Activated naive CD8-positive, alpha-beta T cell treated with anti-CD3 and anti-CD28 coated beads for 36 hours (primary cell): ENCODE measurements around the gene CCDC33. TPM values are rescaled to one million over a fixed set of nuclear protein-coding genes. Genes with fewer than 3 reads are reported as not detected.

Experiments
- DNase-seq: peaks from one replicate; pipeline ENCODE4 v3.0.0; 2021
- H3K27ac Mint-ChIP-seq: one replicate; pipeline ENCODE4 v1.8.0; 2022; ENCODE audit warnings: mild to moderate bottlenecking, moderate library complexity, mixed read lengths
- H3K27me3 Mint-ChIP-seq: one replicate; pipeline ENCODE4 v1.8.0; 2022; ENCODE audit warnings: mild to moderate bottlenecking, mixed read lengths
- H3K36me3 Mint-ChIP-seq: one replicate; pipeline ENCODE4 v1.8.0; 2021; ENCODE audit warnings: mild to moderate bottlenecking, mixed read lengths
- H3K4me1 Mint-ChIP-seq: one replicate; pipeline ENCODE4 v1.8.0; 2021; ENCODE audit warnings: mixed read lengths
- H3K4me3 Mint-ChIP-seq: one replicate; pipeline ENCODE4 v1.8.0; 2022; ENCODE audit warnings: mild to moderate bottlenecking, moderate library complexity, mixed read lengths
- H3K9me3 Mint-ChIP-seq: one replicate; pipeline ENCODE4 v1.8.0; 2022; ENCODE audit warnings: mixed read lengths
- total RNA-seq, 2 experiments: library from RNA; stranded (reverse); gene quantifications; one replicate each; pipeline ENCODE4 v1.2.3, GENCODE V29; 2021

CCDC33 gene
- total RNA-seq, 2 experiments from 2014 or later = 0.20 TPM; not detected in 1

- Mint-ChIP-seq H3K9me3 (no peaks in the 10 kb centered on the region), H3K36me3 (no peaks in the 10 kb centered on the region), H3K4me1 (no peaks in the 10 kb centered on the region), H3K27ac (no peak overlapping the region), H3K4me3 (no peak overlapping the region), H3K27me3 (no peaks in the 10 kb centered on the region)
- no peak for DNase-seq
Observed at GRCh38 chr15:74203914-74204431, 32.2 kb upstream of the CCDC33 start.

GRCh38 chr15:74205582-74205947, 30.6 kb upstream of the CCDC33 start:
- Mint-ChIP-seq H3K27ac (no peak overlapping the region), H3K4me3 (no peak overlapping the region), H3K4me1 (no peaks in the 10 kb centered on the region), H3K27me3 (no peaks in the 10 kb centered on the region), H3K36me3 (no peaks in the 10 kb centered on the region), H3K9me3 (no peaks in the 10 kb centered on the region)
- no peak for DNase-seq

DNA sequence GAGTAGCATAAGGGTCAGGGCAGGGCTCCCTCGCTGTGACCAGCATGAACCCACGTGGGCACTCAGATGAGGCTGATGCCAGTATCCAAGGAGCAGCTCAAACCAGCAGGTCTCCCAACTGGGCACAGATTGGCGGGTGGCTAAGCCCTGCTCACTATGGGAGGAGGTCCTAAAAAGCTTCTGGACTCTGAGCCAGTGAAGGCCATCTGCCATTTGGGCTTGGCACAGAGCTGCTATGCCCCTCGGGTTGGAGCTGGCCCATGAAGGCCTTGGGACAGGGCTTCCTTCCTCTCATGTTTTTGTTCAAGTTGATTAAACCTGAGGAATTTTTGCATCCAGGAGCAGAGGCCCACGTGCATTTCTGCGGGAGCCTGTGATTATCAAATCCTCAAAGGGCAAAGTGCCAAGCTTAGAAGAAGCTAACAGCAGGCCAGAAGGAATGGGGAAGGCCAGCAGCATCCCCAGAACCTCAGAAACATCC, 29.3 kb upstream of the CCDC33 start:
- DNase-seq = no peak
- no peaks in the 10 kb centered on the region for H3K4me1 Mint-ChIP-seq
- H3K36me3 Mint-ChIP-seq = no peaks in the 10 kb centered on the region
- H3K4me3 Mint-ChIP-seq = no peak overlapping the region
- H3K27me3 Mint-ChIP-seq = no peaks in the 10 kb centered on the region
- H3K27ac Mint-ChIP-seq = no peak overlapping the region
- H3K9me3 Mint-ChIP-seq = no peaks in the 10 kb centered on the region

DNA sequence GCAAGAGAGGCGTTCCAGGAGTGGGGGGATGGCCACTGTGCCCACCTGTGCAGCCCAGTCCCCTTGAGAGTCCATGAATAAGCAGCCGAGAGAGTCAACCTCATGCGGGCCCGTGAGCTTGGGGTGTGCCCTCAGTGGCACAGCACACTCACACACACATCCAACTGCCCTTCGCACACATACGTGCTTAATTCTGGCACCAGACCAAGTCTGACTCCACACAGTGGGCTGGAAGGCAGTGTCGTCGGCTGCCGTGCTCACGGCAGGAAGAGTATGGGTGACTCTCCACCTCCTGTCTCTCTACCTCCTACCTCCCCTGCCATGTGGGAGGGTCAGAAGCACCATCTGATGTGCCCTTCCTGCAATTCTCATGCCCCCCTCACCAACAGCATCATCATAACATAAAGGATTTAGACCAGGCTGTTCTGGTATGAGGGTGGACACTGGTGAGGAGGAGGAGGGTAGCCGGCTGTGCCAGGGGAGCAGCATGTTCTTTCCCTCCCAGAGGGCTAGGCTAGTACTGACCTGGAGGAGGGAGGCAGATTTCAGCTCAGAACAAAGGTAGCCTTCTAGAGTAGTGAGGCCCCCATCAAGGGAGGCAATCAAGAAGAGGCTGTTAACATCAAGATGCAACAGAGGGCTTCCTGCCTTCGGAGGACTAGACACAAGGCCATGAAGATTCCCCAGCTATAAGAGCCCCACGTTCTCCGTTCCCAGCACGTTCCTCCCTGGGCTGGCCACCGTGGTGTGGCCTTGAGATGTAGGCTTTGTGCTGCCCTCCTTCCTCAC, 28.3 kb upstream of the CCDC33 start:
- H3K27ac Mint-ChIP-seq = no peak overlapping the region
- no peak for DNase-seq
- H3K4me1 Mint-ChIP-seq = no peaks in the 10 kb centered on the region
- no peaks in the 10 kb centered on the region for H3K27me3 Mint-ChIP-seq
- no peak overlapping the region for H3K4me3 Mint-ChIP-seq
- no peaks in the 10 kb centered on the region for H3K9me3 Mint-ChIP-seq
- H3K36me3 Mint-ChIP-seq = no peaks in the 10 kb centered on the region

DNA sequence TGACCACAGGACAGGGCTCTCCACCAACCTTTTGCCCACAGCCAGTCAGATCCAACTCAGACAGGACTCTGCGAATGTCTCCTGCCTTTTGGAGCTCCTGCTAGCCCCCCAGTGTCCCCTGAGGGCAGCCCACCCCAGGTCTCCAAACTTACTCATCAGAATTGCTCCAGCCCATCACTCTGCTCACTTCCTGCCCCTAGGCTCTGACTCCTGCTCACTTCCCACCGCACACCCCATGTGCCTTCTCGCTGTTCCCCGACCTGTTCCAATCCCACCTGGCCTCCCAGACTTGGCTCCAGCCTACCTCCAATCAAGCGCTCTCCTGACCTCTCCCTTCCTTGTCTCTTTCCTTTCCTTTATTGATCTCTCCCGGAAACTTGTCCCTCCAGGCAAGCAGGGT, 27.6 kb upstream of the CCDC33 start:
- H3K27ac Mint-ChIP-seq = no peak overlapping the region
- no peak for DNase-seq
- no peaks in the 10 kb centered on the region for H3K27me3 Mint-ChIP-seq
- no peaks in the 10 kb centered on the region for H3K36me3 Mint-ChIP-seq
- H3K4me3 Mint-ChIP-seq = no peak overlapping the region
- H3K9me3 Mint-ChIP-seq = no peaks in the 10 kb centered on the region
- no peaks in the 10 kb centered on the region for H3K4me1 Mint-ChIP-seq

DNA sequence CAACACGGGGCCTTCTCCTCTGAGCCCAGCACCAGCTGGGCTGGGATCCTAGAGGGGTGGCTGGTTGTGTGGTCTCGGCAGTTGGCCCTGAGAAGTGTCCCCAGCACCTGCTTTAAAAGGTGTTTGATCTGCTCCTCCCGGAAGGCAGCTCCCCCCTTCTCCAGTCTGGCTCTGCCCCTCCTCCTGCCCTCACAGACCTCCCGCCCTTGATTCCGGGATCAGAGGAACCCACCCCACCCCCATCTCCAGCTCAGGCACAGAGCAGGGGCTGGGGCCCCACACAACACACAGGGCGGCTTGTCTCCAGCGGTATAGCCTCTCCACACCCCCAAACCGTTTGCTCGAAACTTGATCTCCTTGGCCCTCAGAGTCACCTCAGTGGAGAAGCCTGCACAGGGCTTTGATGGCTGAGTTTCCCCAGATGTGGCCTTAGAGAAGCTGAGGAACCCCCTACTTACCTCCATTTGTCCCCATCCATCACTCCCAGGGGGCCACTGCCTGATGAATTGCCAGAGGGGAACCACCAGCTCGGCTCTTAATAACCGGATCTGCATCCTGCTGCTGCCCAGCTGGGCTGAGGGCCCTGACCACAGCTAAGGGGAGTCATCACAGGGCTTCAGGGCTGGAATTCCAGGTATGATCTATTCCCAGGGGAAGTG, 27.1 kb upstream of the CCDC33 start:
- Mint-ChIP-seq H3K9me3 (no peaks in the 10 kb centered on the region), H3K27ac (no peak overlapping the region), H3K36me3 (no peaks in the 10 kb centered on the region), H3K4me3 (no peak overlapping the region), H3K4me1 (no peaks in the 10 kb centered on the region), H3K27me3 (no peaks in the 10 kb centered on the region)
- no peak for DNase-seq

DNA sequence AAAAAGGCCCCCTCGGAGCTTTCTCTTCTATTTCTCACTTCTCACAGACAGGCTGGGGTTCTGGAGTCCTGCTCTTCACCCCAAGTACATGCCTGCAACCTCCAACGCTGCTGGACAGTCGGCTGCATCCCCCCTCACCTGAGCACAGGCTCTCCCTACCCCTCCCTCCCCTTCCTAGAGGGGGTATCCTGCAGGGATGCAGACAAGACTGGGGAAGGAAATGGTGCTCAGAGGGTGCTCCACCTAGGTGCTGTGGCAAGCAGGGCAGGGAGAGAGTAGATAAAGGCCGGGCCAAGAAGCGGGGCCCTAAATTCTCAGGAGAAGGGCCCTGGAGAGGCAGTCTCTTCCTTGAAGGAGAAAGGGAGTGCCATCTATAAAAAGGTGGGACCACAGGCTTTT, 26.6 kb upstream of the CCDC33 start:
- DNase-seq = no peak
- Mint-ChIP-seq H3K9me3 (no peaks in the 10 kb centered on the region), H3K4me3 (no peak overlapping the region), H3K4me1 (no peaks in the 10 kb centered on the region), H3K27ac (no peak overlapping the region), H3K27me3 (no peaks in the 10 kb centered on the region), H3K36me3 (no peaks in the 10 kb centered on the region)

DNA sequence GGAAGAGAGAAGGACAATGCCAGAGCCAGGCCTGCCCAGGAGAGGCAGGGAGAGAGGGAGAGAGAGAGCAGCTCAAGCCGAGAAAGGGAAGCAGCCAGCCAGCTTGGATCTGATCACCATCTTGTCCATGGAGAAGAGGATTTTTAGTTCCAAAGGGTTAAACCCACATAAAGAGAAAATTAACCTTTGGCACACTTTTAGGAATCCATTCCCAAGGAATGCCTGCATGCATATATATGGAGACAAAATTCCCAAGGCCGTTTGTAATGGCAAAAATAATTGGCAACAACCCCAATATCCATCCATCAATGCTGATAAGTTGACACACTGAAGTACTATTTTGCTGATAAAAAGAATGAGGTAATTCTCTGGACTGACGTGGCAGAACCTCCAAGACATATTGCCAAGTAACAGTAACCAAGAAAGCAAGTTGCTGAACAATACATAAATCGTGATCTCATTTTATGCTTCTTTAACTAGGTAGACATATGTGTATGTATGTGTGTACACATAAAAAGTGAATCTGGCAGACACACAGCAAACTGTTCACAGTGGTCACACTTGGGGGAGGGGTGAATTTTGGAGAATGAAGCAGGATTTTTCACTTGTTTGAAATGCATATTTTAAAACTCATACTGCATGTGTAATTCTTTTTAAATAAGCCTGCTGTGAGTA, 26.0 kb upstream of the CCDC33 start:
- DNase-seq = no peak
- Mint-ChIP-seq H3K27me3 (no peaks in the 10 kb centered on the region), H3K4me1 (no peaks in the 10 kb centered on the region), H3K27ac (no peak overlapping the region), H3K36me3 (no peaks in the 10 kb centered on the region), H3K4me3 (no peak overlapping the region), H3K9me3 (no peaks in the 10 kb centered on the region)

GRCh38 chr15:74210729-74211128, 25.4 kb upstream of the CCDC33 start:
- no peak overlapping the region for H3K4me3 Mint-ChIP-seq

GRCh38 chr15:74211656-74212055, 24.5 kb upstream of the CCDC33 start:
- Mint-ChIP-seq H3K9me3 (no peaks in the 10 kb centered on the region), H3K36me3 (no peaks in the 10 kb centered on the region), H3K27me3 (no peaks in the 10 kb centered on the region), H3K4me3 (no peak overlapping the region), H3K4me1 (no peaks in the 10 kb centered on the region), H3K27ac (no peak overlapping the region)
- DNase-seq = no peak

More at GRCh38 chr15:74210729-74211128, 25.4 kb upstream of the CCDC33 start:
- H3K36me3 Mint-ChIP-seq = no peaks in the 10 kb centered on the region
- H3K27ac Mint-ChIP-seq = no peak overlapping the region
- H3K4me1 Mint-ChIP-seq = no peaks in the 10 kb centered on the region
- H3K27me3 Mint-ChIP-seq = no peaks in the 10 kb centered on the region
- no peaks in the 10 kb centered on the region for H3K9me3 Mint-ChIP-seq
- DNase-seq = no peak

GRCh38 chr15:74212494-74212893, 23.6 kb upstream of the CCDC33 start:
- H3K27ac Mint-ChIP-seq = no peak overlapping the region
- no peak overlapping the region for H3K4me3 Mint-ChIP-seq
- no peak for DNase-seq
- no peaks in the 10 kb centered on the region for H3K4me1 Mint-ChIP-seq
- H3K36me3 Mint-ChIP-seq = no peaks in the 10 kb centered on the region
- H3K9me3 Mint-ChIP-seq = no peaks in the 10 kb centered on the region
- H3K27me3 Mint-ChIP-seq = no peaks in the 10 kb centered on the region

DNA sequence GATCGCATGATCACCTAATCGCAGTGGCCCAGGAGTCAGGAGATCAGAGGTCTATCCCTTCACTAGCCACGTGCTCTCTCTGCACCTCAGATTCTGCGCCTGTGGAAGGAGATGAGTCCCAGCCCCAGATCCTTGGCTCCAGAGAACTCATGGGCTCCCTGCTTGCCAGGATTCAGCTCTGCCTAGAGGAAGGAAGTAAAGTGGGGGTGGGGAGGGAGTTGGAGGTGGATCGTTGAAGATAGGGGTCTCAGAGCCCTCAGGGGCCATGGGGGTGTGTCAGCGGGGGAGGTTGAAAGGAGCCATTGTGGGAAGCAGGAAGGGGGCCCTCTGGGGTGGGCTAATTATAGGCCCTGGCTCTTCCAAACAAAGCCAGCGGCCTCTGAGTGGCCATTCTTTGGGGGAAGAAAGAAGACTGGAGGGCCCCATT, 22.3 kb upstream of the CCDC33 start:
- Mint-ChIP-seq H3K27me3 (no peaks in the 10 kb centered on the region), H3K36me3 (no peaks in the 10 kb centered on the region), H3K4me1 (no peaks in the 10 kb centered on the region), H3K27ac (no peak overlapping the region), H3K9me3 (no peaks in the 10 kb centered on the region), H3K4me3 (no peak overlapping the region)
- no peak for DNase-seq

DNA sequence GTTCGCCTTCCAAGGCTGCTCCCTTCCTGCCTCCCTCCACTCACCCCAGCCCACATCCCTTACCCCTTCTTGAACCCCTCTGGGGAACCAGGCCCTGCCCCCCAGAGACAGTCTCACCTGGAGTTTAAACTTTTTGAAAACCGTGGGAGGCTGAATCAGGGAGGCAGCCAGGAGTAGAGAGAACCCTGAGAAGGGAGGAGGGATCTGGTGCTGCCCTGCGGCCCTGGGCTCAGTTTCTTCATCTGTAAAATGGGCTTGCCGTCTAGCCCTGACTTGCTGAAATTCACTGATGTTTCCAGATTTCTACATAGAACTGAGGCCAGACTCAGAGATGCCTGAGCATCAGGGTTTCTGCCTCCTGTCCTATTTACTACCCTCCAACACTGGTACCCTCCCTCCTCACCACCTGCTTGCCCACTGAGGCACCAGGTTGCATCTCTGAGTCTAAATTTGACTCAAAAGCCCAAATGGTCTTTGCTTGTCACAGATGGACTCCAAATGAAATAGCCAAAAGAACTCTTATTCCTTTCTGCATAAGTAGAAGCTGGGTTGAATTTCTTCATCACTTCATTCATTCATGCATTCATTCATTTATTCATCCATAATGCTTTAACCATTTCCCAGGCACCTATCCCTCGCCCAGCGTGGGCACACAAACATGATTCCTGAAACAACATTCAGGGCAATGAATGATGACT, 21.7 kb upstream of the CCDC33 start:
- no peaks in the 10 kb centered on the region for H3K4me1 Mint-ChIP-seq
- H3K27ac Mint-ChIP-seq = no peak overlapping the region

DNA sequence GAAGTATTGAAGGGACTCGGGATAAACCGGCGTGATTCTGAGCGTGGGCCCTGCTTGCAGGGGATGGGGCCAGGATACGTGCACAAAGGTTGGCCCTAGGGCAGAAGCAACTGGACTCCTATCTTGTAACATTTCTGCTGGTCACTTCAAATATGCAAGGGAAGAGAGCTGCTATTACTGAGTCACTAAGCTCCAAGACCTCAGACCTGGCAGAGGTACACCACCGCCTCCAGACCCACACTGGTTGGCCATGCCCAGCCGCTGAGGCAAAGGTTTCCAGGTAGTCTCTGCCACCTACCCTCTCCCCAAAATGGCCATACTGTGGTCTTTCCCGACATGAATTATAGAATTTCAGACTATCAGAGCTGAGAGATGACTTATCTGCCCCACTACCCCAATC, 20.2 kb upstream of the CCDC33 start:
- Mint-ChIP-seq H3K9me3 (no peaks in the 10 kb centered on the region), H3K36me3 (no peaks in the 10 kb centered on the region), H3K27me3 (no peaks in the 10 kb centered on the region), H3K4me1 (no peaks in the 10 kb centered on the region), H3K27ac (no peak overlapping the region), H3K4me3 (no peak overlapping the region)
- DNase-seq = no peak

More for the DNA sequence above, 21.7 kb upstream of the CCDC33 start:
- Mint-ChIP-seq H3K4me3 (no peak overlapping the region), H3K27me3 (no peaks in the 10 kb centered on the region), H3K9me3 (no peaks in the 10 kb centered on the region), H3K36me3 (no peaks in the 10 kb centered on the region)
- DNase-seq = no peak

GRCh38 chr15:74216949-74217348, 19.2 kb upstream of the CCDC33 start:
- H3K27ac Mint-ChIP-seq = no peak overlapping the region
- no peaks in the 10 kb centered on the region for H3K9me3 Mint-ChIP-seq

More at GRCh38 chr15:74216949-74217348, 19.2 kb upstream of the CCDC33 start:
- no peak for DNase-seq
- H3K36me3 Mint-ChIP-seq = no peaks in the 10 kb centered on the region
- no peaks in the 10 kb centered on the region for H3K4me1 Mint-ChIP-seq
- no peak overlapping the region for H3K4me3 Mint-ChIP-seq
- H3K27me3 Mint-ChIP-seq = peaks cover 7% of the 10 kb centered on the region
